ENCODE results near the gene UBA6. TPM values are rescaled to one million over a fixed set of nuclear protein-coding genes. Genes with fewer than 3 reads are reported as not detected.

UBA6 gene
- polyA plus RNA-seq, 1 experiment: 119 TPM

DNA sequence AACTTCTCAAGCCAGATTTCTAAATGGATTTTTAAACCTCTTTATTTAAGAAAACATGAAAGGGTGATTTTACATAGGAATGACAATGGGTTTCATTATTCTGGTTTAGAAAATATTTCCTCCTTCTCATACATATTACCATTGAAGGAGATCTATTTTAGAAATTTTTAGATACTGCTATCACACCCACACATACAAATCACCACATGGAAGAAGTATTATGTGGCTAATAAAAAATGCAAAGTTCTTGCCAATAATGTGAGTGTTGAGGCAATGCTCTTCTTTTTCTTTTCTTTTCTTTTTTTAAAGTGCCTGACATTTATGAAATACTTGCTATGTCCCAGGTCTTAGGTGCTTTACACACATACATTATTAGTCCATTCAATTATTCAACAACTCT is 135.7 kb downstream of the UBA6 start:
- no peak overlapping the region for H3K4me3 ChIP-seq (ENCODE audit: low read depth, low read length)
- no peak overlapping the region for H3K27ac ChIP-seq (ENCODE audit: low read depth, low read length)
- H3K27me3 ChIP-seq (ENCODE audit: control insufficient read depth, insufficient read depth, low read length): no peaks in the 10 kb centered on the region
- CTCF ChIA-PET: no interaction called here
- H3K9me3 ChIP-seq (ENCODE audit: control insufficient read depth, insufficient read depth, low read length): no peaks in the 10 kb centered on the region
- TF ChIP-seq, protein P1, sequence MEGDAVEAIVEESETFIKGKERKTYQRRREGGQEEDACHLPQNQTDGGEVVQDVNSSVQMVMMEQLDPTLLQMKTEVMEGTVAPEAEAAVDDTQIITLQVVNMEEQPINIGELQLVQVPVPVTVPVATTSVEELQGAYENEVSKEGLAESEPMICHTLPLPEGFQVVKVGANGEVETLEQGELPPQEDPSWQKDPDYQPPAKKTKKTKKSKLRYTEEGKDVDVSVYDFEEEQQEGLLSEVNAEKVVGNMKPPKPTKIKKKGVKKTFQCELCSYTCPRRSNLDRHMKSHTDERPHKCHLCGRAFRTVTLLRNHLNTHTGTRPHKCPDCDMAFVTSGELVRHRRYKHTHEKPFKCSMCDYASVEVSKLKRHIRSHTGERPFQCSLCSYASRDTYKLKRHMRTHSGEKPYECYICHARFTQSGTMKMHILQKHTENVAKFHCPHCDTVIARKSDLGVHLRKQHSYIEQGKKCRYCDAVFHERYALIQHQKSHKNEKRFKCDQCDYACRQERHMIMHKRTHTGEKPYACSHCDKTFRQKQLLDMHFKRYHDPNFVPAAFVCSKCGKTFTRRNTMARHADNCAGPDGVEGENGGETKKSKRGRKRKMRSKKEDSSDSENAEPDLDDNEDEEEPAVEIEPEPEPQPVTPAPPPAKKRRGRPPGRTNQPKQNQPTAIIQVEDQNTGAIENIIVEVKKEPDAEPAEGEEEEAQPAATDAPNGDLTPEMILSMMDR (IDR thresholded peaks at IDR 0.05; ENCODE audit: low read depth, low read length): no peak
- POLR2A ChIA-PET: no interaction called here
- no peak for DNase-seq (ENCODE audit: low read depth, low spot score)

Small RNA genes lying within 50 kb of the gene (small RNA-seq; reads per million reads assigned to genes)
- not detected for gene AC096720.1 (ENCODE audit: insufficient read length, low read depth)
- not detected for gene RF00091 (ENCODE audit: insufficient read length, low read depth)

Other genes with a start within 250 kb of the UBA6 start
- 5.2 and 8.0 TPM in 2 replicates for gene CENPC, start 155.7 kb downstream of the UBA6 start, polyA plus RNA-seq (2011; rRNA removed)
- gene STAP1, start 142.4 kb downstream of the UBA6 start, polyA plus RNA-seq (2011; rRNA removed): not detected in 2 replicates
- not detected in 2 replicates for gene GNRHR, start 53.2 kb upstream of the UBA6 start, polyA plus RNA-seq (2011; rRNA removed)
- gene TMPRSS11D, start 182.8 kb upstream of the UBA6 start, polyA plus RNA-seq (2011; rRNA removed): not detected in 2 replicates

Measured in AG04450 (cell line).